HepG2 (cell line): ENCODE measurements around the gene PIK3CA. TPM values are rescaled to one million over a fixed set of nuclear protein-coding genes. Genes with fewer than 3 reads are reported as not detected.

ENCODE experiments used
- AHDC1 ChIP-seq: sonication (generic); formaldehyde crosslinking; IDR thresholded peaks from 2 replicates; pipeline ENCODE4 v1.5.1; 2020; ENCODE audit warnings: mild to moderate bottlenecking, missing genetic modification reagents, borderline replicate concordance
- HCFC1 ChIP-seq: fragments of 150-350 bp; IDR thresholded peaks from 2 replicates; pipeline ENCODE4 v1.6.1; 2014; ENCODE audit warnings: low read depth, low read length
- HOXA9 ChIP-seq: sonication (generic); formaldehyde crosslinking; IDR thresholded peaks from 2 replicates; pipeline ENCODE4 v1.8.1; 2022; ENCODE audit warnings: missing genetic modification reagents, mild to moderate bottlenecking, moderate library complexity, borderline replicate concordance
- KAT2B ChIP-seq: fragments of 150-350 bp; IDR thresholded peaks from 2 replicates; pipeline ENCODE4 v1.6.1; 2014; ENCODE audit warnings: low read depth, low read length, borderline replicate concordance
- MTA1 ChIP-seq: sonication (generic); formaldehyde crosslinking; IDR thresholded peaks from 2 replicates; pipeline ENCODE4 v1.4.0; 2020; ENCODE audit warnings: missing genetic modification reagents, mild to moderate bottlenecking, borderline replicate concordance
- NFKB2 ChIP-seq: sonication (generic); formaldehyde crosslinking; IDR thresholded peaks from 2 replicates; pipeline ENCODE4 v1.4.0; 2020; ENCODE audit warnings: missing genetic modification reagents, borderline replicate concordance
- POGZ ChIP-seq: sonication (generic); formaldehyde crosslinking; IDR thresholded peaks from 2 replicates; pipeline ENCODE4 v1.4.0; 2020; ENCODE audit warnings: mild to moderate bottlenecking, missing genetic modification reagents
- REPIN1 ChIP-seq: sonication (generic); formaldehyde crosslinking; IDR thresholded peaks from 2 replicates; pipeline ENCODE4 v1.8.0; 2022; ENCODE audit warnings: missing genetic modification reagents, low read depth, mild to moderate bottlenecking, borderline replicate concordance
- SETDB1 ChIP-seq: sonication (generic); formaldehyde crosslinking; IDR thresholded peaks from 2 replicates; pipeline ENCODE4 v1.5.1; 2020; ENCODE audit warnings: missing genetic modification reagents, mild to moderate bottlenecking, borderline replicate concordance
- TOPORS ChIP-seq: sonication (generic); formaldehyde crosslinking; IDR thresholded peaks from 2 replicates; pipeline ENCODE4 v1.8.0; 2023; ENCODE audit warnings: mild to moderate bottlenecking, missing genetic modification reagents
- ZBED4 ChIP-seq: sonication (generic); formaldehyde crosslinking; IDR thresholded peaks from 2 replicates; pipeline ENCODE4 v1.4.0; 2020; ENCODE audit warnings: missing genetic modification reagents, borderline replicate concordance
- ZNF281 ChIP-seq: sonication (generic); formaldehyde crosslinking; IDR thresholded peaks from 2 replicates; pipeline ENCODE4 v1.4.0; 2020; ENCODE audit warnings: missing genetic modification reagents, borderline replicate concordance
- ZNF367 ChIP-seq: sonication (generic); formaldehyde crosslinking; IDR thresholded peaks from 2 replicates; pipeline ENCODE4 v1.4.0; 2020; ENCODE audit warnings: missing genetic modification reagents, borderline replicate concordance
- ZNF501 ChIP-seq: sonication (generic); formaldehyde crosslinking; IDR thresholded peaks from 2 replicates; pipeline ENCODE4 v1.5.1; 2020; ENCODE audit warnings: mild to moderate bottlenecking, moderate library complexity, missing genetic modification reagents
- ZNF746 ChIP-seq: sonication (generic); formaldehyde crosslinking; IDR thresholded peaks from 2 replicates; pipeline ENCODE4 v1.8.0; 2022; ENCODE audit warnings: mild to moderate bottlenecking, missing genetic modification reagents
- ZNF83 ChIP-seq: sonication (generic); formaldehyde crosslinking; IDR thresholded peaks from 2 replicates; pipeline ENCODE4 v1.4.0; 2020; ENCODE audit warnings: missing genetic modification reagents, mild to moderate bottlenecking, borderline replicate concordance
- polyA plus RNA-seq, 8 experiments: library from polyadenylated mRNA; depleted of rRNA in 3 of 8; stranded (reverse) in 7 of 8; unstranded in 1 of 8; fragments of >200 nt; fragmentation: Illumina TruSeq in 4 of 8; extraction: Trizol in 4 of 8; gene quantifications; 2 replicates each; pipeline versions ENCODE4 v1.2.1 to v1.2.3, GENCODE V29; 2011 to 2016; ENCODE audit warnings: low read depth in 4 of 8, missing spikeins in 1 of 8, mixed read lengths in 1 of 8; ENCODE audit not compliant: insufficient read depth in 1 of 8
- total RNA-seq, 5 experiments: library from RNA; depleted of rRNA; stranded (reverse); fragments of >200 nt; fragmentation: Illumina TruSeq; extraction: Trizol; gene quantifications; 2 replicates each; pipeline ENCODE4 v1.2.3, GENCODE V29; 2016; ENCODE audit warnings: low read depth in 1 of 5

Gene PIK3CA
- total and polyA plus RNA-seq, 2 of the 13 experiments (the other 11 are each of a cell fraction or from before 2014, with no cell fraction given), result 5.7 to 11.4 TPM

- TF ChIP-seq REPIN1 (CRISPR knock-in tag), result no peak
- no peak for TF ChIP-seq KAT2B
- no peak for TF ChIP-seq ZNF281
- TF ChIP-seq AHDC1 (CRISPR knock-in tag), result no peak
- no peak for TF ChIP-seq TOPORS (CRISPR knock-in tag)
- TF ChIP-seq ZBED4, result no peak
- TF ChIP-seq ZNF367 (CRISPR knock-in tag), result no peak
- peak; percentile 35; the same call in 1 of the 2 replicates for TF ChIP-seq ZNF501
- TF ChIP-seq MTA1 (CRISPR knock-in tag), result no peak
- no peak for TF ChIP-seq ZNF746
- no peak for TF ChIP-seq HCFC1
- TF ChIP-seq ZNF83 (CRISPR knock-in tag), result no peak
- TF ChIP-seq HOXA9 (CRISPR knock-in tag), result no peak
- TF ChIP-seq POGZ (CRISPR knock-in tag), result no peak
- no peak for TF ChIP-seq SETDB1
- peak; percentile 67; the same call in 1 of the 2 replicates for TF ChIP-seq NFKB2
Observed at GRCh38 chr3:179148616-179149405, 654 bp downstream of the PIK3CA start (continued).
